ENCODE results near the gene CFAP47. TPM values are rescaled to one million over a fixed set of nuclear protein-coding genes. Genes with fewer than 3 reads are reported as not detected.
"Not testable (repeated sequence)": the region's sequence is repeated elsewhere in the genome, so short reads cannot be mapped to it uniquely, and the experiment has no call there.

The CFAP47 gene
- total and polyA plus RNA-seq, 4 donors = 0.68 to 21.0 (median 4.0) TPM

- Histone ChIP-seq H3K4me3 (no peak overlapping the region), H3K27ac (ENCODE audit: low read depth in 1 of 2, low read length in 1 of 2) (no peak overlapping the region), H3K36me3 (ENCODE audit: control insufficient read depth in 4 of 4, insufficient read depth in 4 of 4, low read length in 4 of 4) (no peaks in the 10 kb centered on the region), H3K9ac (ENCODE audit: insufficient read depth in 1 of 2, low read length in 2 of 2) (no peak overlapping the region), H3K27me3 (ENCODE audit: control insufficient read depth in 3 of 3, insufficient read depth in 3 of 3, low read length in 2 of 3) (peaks cover 0 to 4% (median 0%) of the 10 kb centered on the region in 3 donors), H3K4me1 (ENCODE audit: control insufficient read depth in 5 of 5, insufficient read depth in 5 of 5, low read length in 5 of 5) (no peaks in the 10 kb centered on the region), H3K9me3 (ENCODE audit: control insufficient read depth in 4 of 4, insufficient read depth in 3 of 4, low read length in 3 of 4) (no peaks in the 10 kb centered on the region)
- 55 to 60% methylated on average over 9 of the region's 9 CpGs for WGBS, 2 donors
- ATAC-seq (ENCODE audit: insufficient read depth, low FRiP score) = peak; percentile 86
- DNase-seq = peak; percentile 19 to 59 (median 48)
- TF ChIP-seq, protein P1, sequence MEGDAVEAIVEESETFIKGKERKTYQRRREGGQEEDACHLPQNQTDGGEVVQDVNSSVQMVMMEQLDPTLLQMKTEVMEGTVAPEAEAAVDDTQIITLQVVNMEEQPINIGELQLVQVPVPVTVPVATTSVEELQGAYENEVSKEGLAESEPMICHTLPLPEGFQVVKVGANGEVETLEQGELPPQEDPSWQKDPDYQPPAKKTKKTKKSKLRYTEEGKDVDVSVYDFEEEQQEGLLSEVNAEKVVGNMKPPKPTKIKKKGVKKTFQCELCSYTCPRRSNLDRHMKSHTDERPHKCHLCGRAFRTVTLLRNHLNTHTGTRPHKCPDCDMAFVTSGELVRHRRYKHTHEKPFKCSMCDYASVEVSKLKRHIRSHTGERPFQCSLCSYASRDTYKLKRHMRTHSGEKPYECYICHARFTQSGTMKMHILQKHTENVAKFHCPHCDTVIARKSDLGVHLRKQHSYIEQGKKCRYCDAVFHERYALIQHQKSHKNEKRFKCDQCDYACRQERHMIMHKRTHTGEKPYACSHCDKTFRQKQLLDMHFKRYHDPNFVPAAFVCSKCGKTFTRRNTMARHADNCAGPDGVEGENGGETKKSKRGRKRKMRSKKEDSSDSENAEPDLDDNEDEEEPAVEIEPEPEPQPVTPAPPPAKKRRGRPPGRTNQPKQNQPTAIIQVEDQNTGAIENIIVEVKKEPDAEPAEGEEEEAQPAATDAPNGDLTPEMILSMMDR (IDR thresholded peaks at IDR 0.05; ENCODE audit: control extremely low read depth, extremely low read depth) = peak; percentile 5
Observed at GRCh38 chrX:35890699-35891098, 28.8 kb upstream of the CFAP47 start.

- not testable (repeated sequence) for ATAC-seq (ENCODE audit: insufficient read depth, low FRiP score); H3K4me1 ChIP-seq (ENCODE audit: control insufficient read depth in 5 of 5, insufficient read depth in 5 of 5, low read length in 5 of 5); H3K9ac ChIP-seq (ENCODE audit: insufficient read depth in 1 of 2, low read length in 2 of 2); DNase-seq; H3K36me3 ChIP-seq (ENCODE audit: control insufficient read depth in 4 of 4, insufficient read depth in 4 of 4, low read length in 4 of 4); H3K27me3 ChIP-seq (ENCODE audit: control insufficient read depth in 3 of 3, insufficient read depth in 3 of 3, low read length in 2 of 3); H3K27ac ChIP-seq (ENCODE audit: low read depth in 1 of 2, low read length in 1 of 2); H3K4me3 ChIP-seq; H3K9me3 ChIP-seq (ENCODE audit: control insufficient read depth in 4 of 4, insufficient read depth in 3 of 4, low read length in 3 of 4)
- WGBS, 2 donors = 79 to 88% methylated on average over 6 of the region's 6 CpGs
Observed at GRCh38 chrX:35986816-35987215, 67.3 kb downstream of the CFAP47 start.

GRCh38 chrX:36007207-36007606, 87.7 kb downstream of the CFAP47 start:
- TF ChIP-seq, protein P1 (IDR thresholded peaks at IDR 0.05; ENCODE audit: control extremely low read depth, extremely low read depth) = no peak
- Histone ChIP-seq H3K27me3 (ENCODE audit: control insufficient read depth in 3 of 3, insufficient read depth in 3 of 3, low read length in 2 of 3) (no peaks in the 10 kb centered on the region), H3K4me3 (no peak overlapping the region), H3K9me3 (ENCODE audit: control insufficient read depth in 4 of 4, insufficient read depth in 3 of 4, low read length in 3 of 4) (no peaks in the 10 kb centered on the region), H3K9ac (ENCODE audit: insufficient read depth in 1 of 2, low read length in 2 of 2) (no peak overlapping the region), H3K36me3 (ENCODE audit: control insufficient read depth in 4 of 4, insufficient read depth in 4 of 4, low read length in 4 of 4) (no peaks in the 10 kb centered on the region), H3K27ac (ENCODE audit: low read depth in 1 of 2, low read length in 1 of 2) (no peak overlapping the region), H3K4me1 (ENCODE audit: control insufficient read depth in 5 of 5, insufficient read depth in 5 of 5, low read length in 5 of 5) (no peaks in the 10 kb centered on the region)
- 56 to 82% methylated on average over 5 of the region's 5 CpGs for WGBS, 2 donors
- no peak for ATAC-seq (ENCODE audit: insufficient read depth, low FRiP score)
- no peak for DNase-seq

DNA sequence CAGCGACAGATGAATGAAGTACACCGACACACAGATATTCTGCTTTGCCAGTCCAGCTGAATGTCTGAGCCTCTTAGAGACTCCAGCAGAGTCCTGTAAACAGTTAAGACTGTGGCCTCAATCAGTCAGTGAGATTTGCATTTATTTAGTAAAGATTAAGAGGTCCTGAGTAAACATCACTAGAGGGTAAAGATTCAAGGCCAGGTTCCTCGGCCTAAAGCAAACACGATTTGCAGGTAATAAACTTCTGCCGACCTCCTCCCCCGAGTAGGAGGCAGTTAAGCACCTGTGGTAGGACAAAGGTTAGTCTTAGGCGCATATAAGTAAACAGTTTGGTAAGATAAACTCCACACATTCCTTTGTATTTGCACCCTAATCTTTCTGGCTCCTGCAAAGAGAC, 99.6 kb downstream of the CFAP47 start:
- Histone ChIP-seq H3K27me3 (ENCODE audit: control insufficient read depth in 3 of 3, insufficient read depth in 3 of 3, low read length in 2 of 3) (no peaks in the 10 kb centered on the region), H3K4me3 (no peak overlapping the region), H3K9ac (ENCODE audit: insufficient read depth in 1 of 2, low read length in 2 of 2) (no peak overlapping the region), H3K4me1 (ENCODE audit: control insufficient read depth in 5 of 5, insufficient read depth in 5 of 5, low read length in 5 of 5) (no peaks in the 10 kb centered on the region), H3K9me3 (ENCODE audit: control insufficient read depth in 4 of 4, insufficient read depth in 3 of 4, low read length in 3 of 4) (no peaks in the 10 kb centered on the region), H3K36me3 (ENCODE audit: control insufficient read depth in 4 of 4, insufficient read depth in 4 of 4, low read length in 4 of 4) (no peaks in the 10 kb centered on the region), H3K27ac (ENCODE audit: low read depth in 1 of 2, low read length in 1 of 2) (no peak overlapping the region)
- TF ChIP-seq, protein P1 (IDR thresholded peaks at IDR 0.05; ENCODE audit: control extremely low read depth, extremely low read depth) = no peak
- DNase-seq = no peak
- WGBS, 2 donors = 47 to 66% methylated on average over 7 of the region's 7 CpGs
- ATAC-seq (ENCODE audit: insufficient read depth, low FRiP score) = no peak

Measured in lung (tissue), 12 donors.